Measurements from ENCODE around the gene HERPUD1.

The HERPUD1 gene

DNA sequence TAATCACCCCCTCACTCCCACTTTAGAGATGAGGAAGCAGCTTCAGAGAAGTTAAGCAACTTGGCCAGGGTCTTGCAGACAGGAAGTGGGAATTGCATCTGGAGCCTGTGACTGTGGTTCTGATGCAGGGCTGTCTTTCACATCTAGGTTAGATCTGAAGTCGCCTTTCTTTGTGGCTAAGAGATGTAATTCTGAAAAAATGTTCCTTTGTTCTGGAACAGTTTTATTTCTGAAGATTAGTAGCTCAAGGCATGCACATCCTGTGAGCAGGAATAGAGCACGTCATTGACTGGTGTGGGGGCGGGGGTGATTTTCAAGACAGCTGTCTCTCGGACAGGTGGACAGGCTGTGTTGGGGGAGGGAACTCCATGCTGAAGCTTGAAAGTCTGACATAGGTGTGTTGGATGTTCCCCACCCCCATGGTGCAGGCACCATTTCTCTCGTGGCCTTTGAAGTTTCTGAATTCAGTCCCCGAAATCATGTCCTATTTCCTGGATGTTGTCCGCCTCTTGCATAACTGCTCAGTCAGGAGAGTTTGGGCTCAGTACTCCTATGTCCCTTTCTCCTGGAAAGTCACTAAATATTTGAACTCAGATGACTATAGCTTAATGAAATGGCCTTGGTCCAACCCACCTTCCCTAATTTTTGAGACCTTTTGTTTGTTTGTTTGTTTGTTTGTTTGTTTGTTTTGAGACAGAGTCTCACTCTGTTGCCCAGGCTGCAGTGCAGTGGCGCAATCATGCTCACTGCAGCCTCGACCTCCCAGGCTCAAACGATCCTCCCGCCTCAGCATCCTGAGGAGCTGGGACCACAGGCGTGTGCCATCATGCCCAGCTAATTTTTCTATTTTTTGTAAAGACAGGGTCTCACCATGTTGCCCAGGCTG is 21.0 kb upstream of the HERPUD1 start:
- Histone ChIP-seq H3K4me3 (ENCODE audit: low read depth, low read length) (no peak overlapping the region), H3K27ac (ENCODE audit: low read depth, low read length) (no peak overlapping the region), H3K9ac (ENCODE audit: low read depth, low read length) (no peak overlapping the region), H3K27me3 (ENCODE audit: control insufficient read depth, insufficient read depth, low read length) (no peaks in the 10 kb centered on the region), H3K4me1 (ENCODE audit: control insufficient read depth, insufficient read depth, low read length) (peaks cover 8% of the 10 kb centered on the region; the same call in 1 of the 2 replicates), H3K36me3 (ENCODE audit: control insufficient read depth, insufficient read depth, low read length) (no peaks in the 10 kb centered on the region), H3K9me3 (ENCODE audit: control insufficient read depth, insufficient read depth, low read length) (no peaks in the 10 kb centered on the region)

DNA sequence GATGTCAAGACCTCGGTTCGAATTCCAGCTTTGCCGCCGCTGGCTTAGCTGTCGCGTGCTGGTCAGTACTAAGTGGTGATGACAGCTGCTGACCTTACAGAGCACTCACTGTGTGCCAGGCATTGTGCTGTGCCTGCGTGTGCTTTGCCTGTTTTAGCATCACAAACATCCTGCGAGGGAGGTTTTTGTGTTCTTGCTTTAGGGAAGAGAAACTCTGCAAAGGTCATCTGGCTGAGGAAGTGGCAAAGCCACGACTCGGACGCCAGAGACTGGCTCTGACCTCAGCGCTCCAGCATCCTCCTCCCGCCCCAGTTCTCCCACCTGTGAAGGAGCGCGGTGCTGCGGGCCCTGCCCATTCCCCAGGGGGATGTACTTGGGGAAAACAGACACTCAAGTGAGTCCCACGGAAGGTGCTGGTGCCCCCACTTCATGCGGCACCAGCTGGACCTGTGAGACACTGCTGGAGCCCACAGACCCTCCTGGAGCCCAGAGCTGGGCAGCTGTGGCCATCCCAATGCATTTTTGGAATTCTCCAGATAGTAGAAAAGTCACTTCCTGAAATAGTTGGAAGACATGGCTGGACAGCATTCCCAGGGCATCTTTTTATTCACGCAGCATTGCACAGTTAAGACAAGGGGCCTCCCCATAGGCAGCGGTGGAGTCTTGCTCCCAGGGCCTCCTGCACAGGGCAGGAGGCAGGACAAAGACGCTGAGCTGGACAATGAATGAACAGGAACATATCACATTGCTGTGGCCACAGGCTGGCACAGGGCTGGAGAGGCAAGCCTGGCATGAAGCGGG is 20.0 kb upstream of the HERPUD1 start:
- no peak overlapping the region for H3K27ac ChIP-seq (ENCODE audit: low read depth, low read length)
- H3K9me3 ChIP-seq (ENCODE audit: control insufficient read depth, insufficient read depth, low read length): no peaks in the 10 kb centered on the region
- H3K36me3 ChIP-seq (ENCODE audit: control insufficient read depth, insufficient read depth, low read length): no peaks in the 10 kb centered on the region
- H3K4me3 ChIP-seq (ENCODE audit: low read depth, low read length): no peak overlapping the region
- peaks cover 8% of the 10 kb centered on the region; the same call in 1 of the 2 replicates for H3K4me1 ChIP-seq (ENCODE audit: control insufficient read depth, insufficient read depth, low read length)
- H3K27me3 ChIP-seq (ENCODE audit: control insufficient read depth, insufficient read depth, low read length): no peaks in the 10 kb centered on the region
- no peak overlapping the region for H3K9ac ChIP-seq (ENCODE audit: low read depth, low read length)

DNA sequence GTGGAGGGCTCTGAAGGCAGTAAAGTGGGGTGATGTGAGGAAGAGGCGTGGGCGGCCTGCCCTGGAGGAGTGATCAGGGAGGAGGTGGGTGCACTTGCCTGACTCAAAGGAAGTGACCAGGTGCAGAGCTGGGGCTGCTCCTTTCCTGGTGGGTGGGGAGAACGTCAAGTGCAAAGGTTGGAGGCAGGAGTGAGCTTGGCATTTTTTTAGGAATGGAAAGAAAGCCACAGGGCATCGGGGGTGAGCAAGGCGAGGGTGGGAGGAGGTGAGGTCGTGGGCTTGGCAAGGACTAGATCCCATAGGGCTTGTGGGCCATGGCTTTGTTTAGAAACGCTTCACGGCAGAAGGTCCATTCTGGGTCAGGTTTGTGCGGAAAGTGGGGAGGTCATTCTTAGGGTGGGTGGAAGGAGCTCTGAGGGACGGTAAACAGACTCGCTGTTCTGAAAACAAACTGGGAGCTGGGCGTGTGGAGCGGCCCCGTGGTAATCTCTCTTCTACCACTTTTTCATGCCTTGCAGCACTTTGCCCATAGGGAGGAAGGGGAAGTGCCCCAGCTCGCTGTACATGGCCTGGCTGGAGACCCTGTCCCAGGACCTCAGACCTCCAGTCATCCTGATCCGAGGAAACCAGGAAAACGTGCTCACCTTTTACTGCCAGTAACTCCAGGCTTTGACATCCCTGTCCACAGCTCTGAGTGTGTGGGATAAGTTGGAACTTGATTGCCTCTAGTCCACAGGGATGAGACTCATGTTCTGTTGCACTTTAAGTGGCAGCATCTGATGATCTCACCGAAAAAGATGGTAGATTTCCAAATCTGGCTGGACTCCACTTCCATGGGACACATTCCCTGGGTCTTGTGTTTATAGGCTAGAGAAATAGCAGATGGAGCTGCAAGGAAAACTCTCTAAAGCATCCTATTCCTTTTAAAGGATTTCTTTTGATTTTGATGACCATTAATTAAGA is 18.9 kb upstream of the HERPUD1 start:
- no peaks in the 10 kb centered on the region for H3K27me3 ChIP-seq (ENCODE audit: control insufficient read depth, insufficient read depth, low read length)
- H3K36me3 ChIP-seq (ENCODE audit: control insufficient read depth, insufficient read depth, low read length): no peaks in the 10 kb centered on the region
- H3K9ac ChIP-seq (ENCODE audit: low read depth, low read length): no peak overlapping the region
- H3K4me3 ChIP-seq (ENCODE audit: low read depth, low read length): no peak overlapping the region
- no peaks in the 10 kb centered on the region for H3K9me3 ChIP-seq (ENCODE audit: control insufficient read depth, insufficient read depth, low read length)
- no peak overlapping the region for H3K27ac ChIP-seq (ENCODE audit: low read depth, low read length)
- peaks cover 8% of the 10 kb centered on the region; the same call in 1 of the 2 replicates for H3K4me1 ChIP-seq (ENCODE audit: control insufficient read depth, insufficient read depth, low read length)

DNA sequence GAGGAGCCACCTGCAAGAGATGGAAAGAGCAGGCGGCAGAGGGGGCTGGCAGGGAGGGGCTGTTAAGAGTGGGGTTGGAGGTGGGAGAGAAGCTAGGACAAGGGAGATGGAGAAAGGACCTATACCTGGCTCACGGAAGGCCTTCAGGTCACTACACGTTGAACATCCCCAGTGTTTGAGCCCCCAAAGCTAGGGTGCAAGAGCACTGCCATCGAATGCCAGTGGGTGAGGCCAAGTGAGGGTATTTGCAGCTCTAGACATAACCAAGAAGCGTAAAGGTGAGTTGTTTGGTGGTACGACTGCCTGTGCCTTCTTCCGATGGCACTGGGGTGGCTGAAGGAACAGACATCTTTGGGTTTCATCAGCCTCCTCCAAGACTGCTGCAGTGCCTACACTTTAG is 17.0 kb upstream of the HERPUD1 start:
- H3K9ac ChIP-seq (ENCODE audit: low read depth, low read length): no peak overlapping the region
- H3K27me3 ChIP-seq (ENCODE audit: control insufficient read depth, insufficient read depth, low read length): no peaks in the 10 kb centered on the region
- H3K9me3 ChIP-seq (ENCODE audit: control insufficient read depth, insufficient read depth, low read length): no peaks in the 10 kb centered on the region
- H3K36me3 ChIP-seq (ENCODE audit: control insufficient read depth, insufficient read depth, low read length): no peaks in the 10 kb centered on the region
- peaks cover 8% of the 10 kb centered on the region; the same call in 1 of the 2 replicates for H3K4me1 ChIP-seq (ENCODE audit: control insufficient read depth, insufficient read depth, low read length)
- no peak overlapping the region for H3K27ac ChIP-seq (ENCODE audit: low read depth, low read length)
- H3K4me3 ChIP-seq (ENCODE audit: low read depth, low read length): no peak overlapping the region

DNA sequence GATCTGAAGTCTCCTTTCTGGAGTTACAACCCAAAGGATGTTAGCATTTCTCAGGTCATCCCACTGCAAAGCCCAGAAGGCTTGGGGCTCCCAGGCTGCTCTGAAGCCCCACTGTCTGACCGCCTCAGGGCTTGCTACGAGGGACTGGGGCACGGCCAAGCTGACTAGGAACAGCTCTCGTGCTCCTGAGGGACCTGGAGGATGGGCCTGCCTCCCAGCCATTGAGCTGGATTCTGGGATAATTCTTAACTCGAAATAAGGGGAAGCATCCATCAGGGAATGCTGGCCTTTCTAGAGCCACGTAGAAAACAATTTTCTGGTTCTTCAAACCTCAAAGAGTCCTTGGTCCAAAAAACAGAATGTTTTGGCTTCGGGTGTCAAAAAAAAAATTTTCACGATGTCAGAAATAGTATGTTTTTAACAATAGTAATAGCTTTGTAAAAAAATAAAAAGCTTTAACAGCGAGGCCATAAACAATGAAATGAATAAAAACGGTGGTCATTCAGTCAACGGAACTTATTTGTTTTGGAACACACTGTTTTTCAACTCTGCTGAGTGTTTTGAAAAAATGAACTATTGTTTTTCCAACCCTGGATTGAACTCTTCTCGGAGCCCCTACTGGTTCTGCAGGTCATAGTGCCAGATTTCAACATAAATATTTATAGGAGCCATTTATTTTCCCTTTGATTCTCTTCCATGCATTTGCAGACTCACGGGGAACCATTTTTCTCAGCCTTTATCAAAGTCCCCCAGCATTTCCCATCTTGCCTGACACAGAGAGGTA is 16.4 kb upstream of the HERPUD1 start:
- no peak overlapping the region for H3K4me3 ChIP-seq (ENCODE audit: low read depth, low read length)
- H3K36me3 ChIP-seq (ENCODE audit: control insufficient read depth, insufficient read depth, low read length): no peaks in the 10 kb centered on the region
- no peak overlapping the region for H3K27ac ChIP-seq (ENCODE audit: low read depth, low read length)
- peaks cover 8% of the 10 kb centered on the region; the same call in 1 of the 2 replicates for H3K4me1 ChIP-seq (ENCODE audit: control insufficient read depth, insufficient read depth, low read length)
- no peaks in the 10 kb centered on the region for H3K9me3 ChIP-seq (ENCODE audit: control insufficient read depth, insufficient read depth, low read length)
- no peaks in the 10 kb centered on the region for H3K27me3 ChIP-seq (ENCODE audit: control insufficient read depth, insufficient read depth, low read length)
- no peak overlapping the region for H3K9ac ChIP-seq (ENCODE audit: low read depth, low read length)

DNA sequence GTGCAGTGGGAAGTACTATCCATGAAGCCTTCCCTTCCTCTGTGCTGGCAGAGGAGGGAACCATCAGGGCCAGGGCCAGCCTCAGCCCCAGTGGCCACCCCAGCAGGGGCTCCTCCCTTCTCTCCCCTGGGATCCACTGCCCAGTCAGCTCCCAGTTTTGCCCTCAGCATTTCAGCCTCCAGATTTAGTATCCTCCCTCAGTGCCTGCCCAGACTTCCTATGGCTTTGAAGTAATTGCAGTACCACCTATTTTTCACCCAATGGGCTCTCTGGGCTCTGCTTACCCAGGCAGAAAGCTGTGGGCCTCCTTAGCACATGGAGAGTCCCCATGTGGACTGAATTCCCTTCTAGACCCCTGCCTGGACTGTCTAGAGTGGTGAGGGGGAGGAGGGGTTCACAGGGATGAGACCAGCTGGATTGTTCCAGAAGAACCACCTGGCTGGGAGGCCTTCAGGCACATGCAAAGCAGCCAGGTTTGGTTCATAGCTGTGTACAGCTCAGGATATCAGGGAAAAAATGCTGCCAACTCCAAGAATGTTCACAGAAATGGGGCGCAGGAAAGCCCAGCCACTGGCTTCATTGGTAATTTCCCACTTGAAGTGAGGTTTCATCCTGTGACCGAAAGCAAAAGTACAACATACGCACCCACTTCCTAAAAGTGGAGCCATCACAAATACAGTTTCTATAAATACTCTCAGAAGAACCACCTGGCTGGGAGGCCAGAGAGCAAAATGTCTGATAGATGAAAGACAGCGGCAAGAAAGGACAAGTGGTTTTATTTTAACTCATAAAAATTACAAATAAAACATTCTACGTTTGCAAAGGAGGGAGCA is 15.2 kb upstream of the HERPUD1 start:
- Histone ChIP-seq H3K9me3 (ENCODE audit: control insufficient read depth, insufficient read depth, low read length) (no peaks in the 10 kb centered on the region), H3K4me1 (ENCODE audit: control insufficient read depth, insufficient read depth, low read length) (peaks cover 4% of the 10 kb centered on the region; the same call in 1 of the 2 replicates), H3K27ac (ENCODE audit: low read depth, low read length) (no peak overlapping the region), H3K36me3 (ENCODE audit: control insufficient read depth, insufficient read depth, low read length) (no peaks in the 10 kb centered on the region), H3K4me3 (ENCODE audit: low read depth, low read length) (no peak overlapping the region), H3K27me3 (ENCODE audit: control insufficient read depth, insufficient read depth, low read length) (no peaks in the 10 kb centered on the region), H3K9ac (ENCODE audit: low read depth, low read length) (no peak overlapping the region)

DNA sequence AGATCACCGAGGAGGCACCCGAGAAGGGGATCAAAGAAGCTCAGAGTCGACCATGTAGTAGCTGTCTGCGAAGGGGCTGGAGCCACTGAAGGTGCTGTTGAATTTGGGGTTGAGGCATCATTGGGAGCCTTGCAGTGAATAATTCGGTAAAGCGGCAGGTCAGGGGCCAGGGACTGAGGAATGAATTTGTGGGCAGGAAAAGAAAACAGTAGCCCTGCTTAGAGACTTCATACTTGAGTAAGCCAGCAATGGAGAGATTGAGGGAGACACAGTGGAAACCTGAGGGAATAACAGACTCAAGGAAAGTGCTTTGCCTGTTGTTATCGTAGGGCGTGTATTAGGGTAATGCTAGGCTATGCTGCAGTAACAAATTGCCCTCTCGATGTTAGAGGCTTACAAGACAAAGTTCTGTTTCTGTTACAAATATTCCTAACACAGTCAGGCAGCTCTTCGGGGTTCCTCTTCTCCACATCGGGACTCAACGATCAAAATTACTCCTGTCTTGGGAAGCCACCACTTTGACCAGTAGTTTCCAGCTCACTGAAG is 13.4 kb upstream of the HERPUD1 start:
- no peaks in the 10 kb centered on the region for H3K9me3 ChIP-seq (ENCODE audit: control insufficient read depth, insufficient read depth, low read length)
- H3K27me3 ChIP-seq (ENCODE audit: control insufficient read depth, insufficient read depth, low read length): no peaks in the 10 kb centered on the region
- H3K4me1 ChIP-seq (ENCODE audit: control insufficient read depth, insufficient read depth, low read length): no peaks in the 10 kb centered on the region
- no peak overlapping the region for H3K4me3 ChIP-seq (ENCODE audit: low read depth, low read length)
- H3K27ac ChIP-seq (ENCODE audit: low read depth, low read length): no peak overlapping the region
- no peak overlapping the region for H3K9ac ChIP-seq (ENCODE audit: low read depth, low read length)
- H3K36me3 ChIP-seq (ENCODE audit: control insufficient read depth, insufficient read depth, low read length): no peaks in the 10 kb centered on the region

DNA sequence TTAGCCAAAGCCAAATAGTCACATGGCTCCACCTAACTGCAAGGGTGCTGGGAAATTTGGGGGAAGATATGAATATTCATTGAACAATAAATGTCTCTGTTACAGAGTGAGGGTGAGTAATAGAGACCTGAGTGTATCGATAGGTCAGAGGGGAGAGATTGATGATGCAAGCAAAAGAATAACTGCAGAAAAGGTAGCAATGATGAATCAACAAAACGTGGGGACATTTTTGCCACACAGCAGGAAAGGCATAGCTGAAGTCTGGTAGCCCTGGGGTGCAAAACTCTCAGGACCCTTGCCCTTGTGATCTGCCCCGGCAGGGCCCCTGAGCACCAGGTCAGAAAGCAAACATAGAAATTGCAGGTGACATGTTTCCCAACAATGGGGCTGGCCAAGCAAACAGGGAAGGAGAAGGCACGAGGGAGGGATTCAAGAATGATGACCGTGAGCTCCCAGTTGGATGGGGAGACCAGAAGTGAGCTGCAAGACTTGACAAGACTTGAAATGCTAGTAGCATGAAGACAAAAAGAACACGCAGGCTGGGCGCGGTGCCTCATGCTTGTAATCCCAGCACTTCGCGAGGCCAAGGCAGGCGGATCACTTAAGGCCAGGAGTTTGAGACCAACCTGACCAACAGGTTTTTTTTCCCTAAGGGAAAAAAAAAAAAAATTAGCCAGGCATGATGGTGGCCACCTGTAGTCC is 12.7 kb upstream of the HERPUD1 start:
- Histone ChIP-seq H3K9ac (ENCODE audit: low read depth, low read length) (no peak overlapping the region), H3K4me1 (ENCODE audit: control insufficient read depth, insufficient read depth, low read length) (no peaks in the 10 kb centered on the region), H3K4me3 (ENCODE audit: low read depth, low read length) (no peak overlapping the region), H3K9me3 (ENCODE audit: control insufficient read depth, insufficient read depth, low read length) (no peaks in the 10 kb centered on the region), H3K27me3 (ENCODE audit: control insufficient read depth, insufficient read depth, low read length) (no peaks in the 10 kb centered on the region), H3K27ac (ENCODE audit: low read depth, low read length) (no peak overlapping the region), H3K36me3 (ENCODE audit: control insufficient read depth, insufficient read depth, low read length) (no peaks in the 10 kb centered on the region)

DNA sequence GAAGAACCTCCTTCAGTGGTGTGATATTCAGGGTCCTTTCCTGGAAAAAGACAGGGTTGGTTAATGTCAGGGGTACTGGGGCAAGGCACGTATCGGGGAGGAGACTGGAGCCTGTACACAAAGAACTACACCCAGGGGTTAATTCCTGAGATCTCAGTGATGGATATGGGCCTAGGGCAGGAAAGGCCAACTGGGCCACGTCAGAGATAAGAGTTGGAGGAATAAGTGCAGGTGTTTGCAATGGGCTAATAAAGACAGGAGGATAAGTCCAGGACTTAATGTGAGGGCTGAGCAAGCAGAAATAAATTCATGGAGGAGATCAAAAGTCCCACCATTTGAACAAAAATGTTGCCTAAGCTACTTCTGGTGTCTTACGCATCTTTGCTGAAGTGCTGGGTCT is 10.4 kb upstream of the HERPUD1 start:
- no peaks in the 10 kb centered on the region for H3K36me3 ChIP-seq (ENCODE audit: control insufficient read depth, insufficient read depth, low read length)
- no peaks in the 10 kb centered on the region for H3K9me3 ChIP-seq (ENCODE audit: control insufficient read depth, insufficient read depth, low read length)
- no peaks in the 10 kb centered on the region for H3K4me1 ChIP-seq (ENCODE audit: control insufficient read depth, insufficient read depth, low read length)
- H3K27ac ChIP-seq (ENCODE audit: low read depth, low read length): no peak overlapping the region
- no peak overlapping the region for H3K9ac ChIP-seq (ENCODE audit: low read depth, low read length)
- H3K27me3 ChIP-seq (ENCODE audit: control insufficient read depth, insufficient read depth, low read length): no peaks in the 10 kb centered on the region
- H3K4me3 ChIP-seq (ENCODE audit: low read depth, low read length): no peak overlapping the region
